Stomach smooth muscle (tissue), 2 donors: ENCODE measurements around the gene BUD23.
"Not testable (repeated sequence)": the region's sequence is repeated elsewhere in the genome, so short reads cannot be mapped to it uniquely, and the experiment has no call there.

Source experiments
- H3K27ac ChIP-seq: one replicate; pipeline ENCODE4 v1.7.0; 2013; ENCODE audit warnings: mild to moderate bottlenecking, low read length, inconsistent platforms
- H3K27me3 ChIP-seq, 2 donors: one replicate each; pipeline ENCODE4 v1.7.0; 2013; ENCODE audit warnings: low read length in 2 of 2; ENCODE audit not compliant: insufficient read depth in 2 of 2, control insufficient read depth in 1 of 2
- H3K36me3 ChIP-seq, 2 donors: one replicate each; pipeline ENCODE4 v1.7.0; 2013; ENCODE audit warnings: low read length in 2 of 2; ENCODE audit not compliant: control insufficient read depth in 2 of 2, insufficient read depth in 2 of 2
- H3K4me1 ChIP-seq: one replicate; pipeline ENCODE4 v1.7.0; 2013; ENCODE audit warnings: low read length; ENCODE audit not compliant: control insufficient read depth, insufficient read depth
- H3K4me3 ChIP-seq, 2 donors: one replicate each; pipeline ENCODE4 v1.7.0; 2013; ENCODE audit warnings: low read length in 2 of 2
- H3K9ac ChIP-seq, 2 donors: one replicate each; pipeline ENCODE4 v1.7.0; 2013; ENCODE audit warnings: low read length in 2 of 2, mild to moderate bottlenecking in 1 of 2
- H3K9me3 ChIP-seq, 2 donors: one replicate each; pipeline ENCODE4 v1.7.0; 2013; ENCODE audit warnings: low read length in 2 of 2; ENCODE audit not compliant: control insufficient read depth in 2 of 2
- donor health status: healthy.
- donor health status: Pancreatic carcinoma.

BUD23 gene

DNA sequence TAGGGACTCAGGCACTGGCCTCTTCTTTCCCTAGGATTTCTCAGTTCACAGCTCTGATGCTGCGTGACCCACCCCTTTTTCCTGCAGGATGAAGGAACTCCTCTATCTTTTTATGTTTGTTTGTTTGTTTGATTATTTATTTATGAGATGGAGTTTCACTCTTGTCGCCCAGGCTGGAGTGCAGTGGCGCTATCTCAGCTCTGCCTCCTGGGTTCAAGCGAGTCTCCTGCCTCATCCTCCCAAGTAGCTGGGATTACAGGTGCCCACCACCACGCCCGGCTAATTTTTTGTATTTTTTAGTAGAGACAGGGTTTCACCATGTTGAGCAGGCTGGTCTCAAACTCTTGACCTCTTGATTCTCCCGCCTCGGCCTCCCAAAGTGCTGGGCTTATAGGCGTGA is 37.0 kb downstream of the BUD23 start:
- H3K27ac ChIP-seq = peak overlapping the region; percentile 41

DNA sequence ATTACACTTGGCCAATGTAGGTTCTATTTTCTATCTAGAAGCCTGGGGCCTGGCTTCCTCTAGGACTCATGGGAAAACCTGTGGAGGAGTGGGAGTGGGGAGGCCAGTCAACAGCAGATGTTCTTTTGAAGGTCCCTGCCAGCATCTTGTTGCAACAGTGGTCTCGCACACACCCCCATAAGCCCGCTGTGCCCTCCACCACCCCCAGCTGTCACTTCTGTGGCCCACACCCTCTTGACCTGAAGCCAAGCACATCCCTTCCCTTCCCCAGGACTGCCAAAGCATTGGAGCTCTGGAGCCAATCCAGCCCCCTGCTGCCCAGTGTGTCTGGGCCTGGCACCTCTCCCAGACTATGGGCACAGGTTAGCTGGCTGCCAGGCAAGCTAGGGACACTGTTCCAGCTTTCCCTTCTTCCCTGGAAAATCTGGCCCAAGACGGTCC is 38.0 kb downstream of the BUD23 start:
- H3K36me3 ChIP-seq = no peaks in the 10 kb centered on the region
- H3K9ac ChIP-seq = no peak overlapping the region
- H3K4me1 ChIP-seq = peaks cover 37% of the 10 kb centered on the region
- H3K9me3 ChIP-seq = no peaks in the 10 kb centered on the region
- no peak overlapping the region for H3K4me3 ChIP-seq
- H3K27ac ChIP-seq = peak overlapping the region; percentile 58
- peaks cover 0 to 3% of the 10 kb centered on the region in 2 donors for H3K27me3 ChIP-seq

More for the DNA sequence above, 37.0 kb downstream of the BUD23 start:
- not testable (repeated sequence) for H3K9ac ChIP-seq, H3K4me3 ChIP-seq, H3K9me3 ChIP-seq, H3K36me3 ChIP-seq, H3K27me3 ChIP-seq
- peaks cover 47% of the 10 kb centered on the region for H3K4me1 ChIP-seq

DNA sequence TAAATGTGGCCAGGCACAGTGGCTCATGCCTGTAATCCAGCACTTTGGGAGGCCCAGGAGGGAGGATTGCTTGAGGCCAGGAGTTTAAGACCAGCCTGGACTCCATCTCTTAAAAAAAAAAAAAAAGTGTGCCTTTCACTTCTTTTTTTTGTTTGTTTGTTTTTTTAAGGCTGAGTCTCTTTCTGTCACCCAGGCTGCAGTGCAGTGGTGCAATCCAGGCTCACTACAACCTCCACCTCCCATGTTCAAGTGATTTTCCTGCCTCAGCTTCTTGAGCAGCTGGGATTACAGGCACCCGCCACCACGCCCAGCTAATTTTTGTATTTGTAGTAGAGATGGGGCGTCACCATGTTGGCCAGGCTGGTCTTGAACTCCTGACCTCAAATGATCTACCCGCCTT is 38.8 kb downstream of the BUD23 start:
- H3K9me3 ChIP-seq, H3K27me3 ChIP-seq, H3K9ac ChIP-seq, H3K4me3 ChIP-seq, H3K36me3 ChIP-seq: not testable (repeated sequence)
- Histone ChIP-seq H3K27ac (peak overlapping the region; percentile 58), H3K4me1 (peaks cover 31% of the 10 kb centered on the region)

DNA sequence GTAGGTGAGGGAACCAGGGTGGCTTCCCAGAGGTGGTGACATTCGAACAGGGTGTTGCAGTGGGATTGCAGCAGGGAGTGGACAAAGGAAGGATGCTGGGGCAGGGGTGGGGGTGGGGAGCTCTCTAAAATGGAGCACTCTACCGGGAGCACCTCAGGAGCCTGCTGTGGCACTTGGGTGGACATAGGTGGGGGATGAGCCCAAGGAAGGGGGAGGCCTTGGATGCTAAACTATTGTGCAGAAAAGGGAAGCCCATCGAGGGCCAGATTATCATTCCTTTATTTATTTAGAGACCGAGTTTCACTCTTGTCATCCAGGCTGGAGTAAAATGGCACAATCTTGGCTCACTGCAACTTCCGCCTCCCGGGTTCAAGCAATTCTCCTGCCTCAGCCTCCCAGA is 39.4 kb downstream of the BUD23 start:
- H3K27ac ChIP-seq = no peak overlapping the region

DNA sequence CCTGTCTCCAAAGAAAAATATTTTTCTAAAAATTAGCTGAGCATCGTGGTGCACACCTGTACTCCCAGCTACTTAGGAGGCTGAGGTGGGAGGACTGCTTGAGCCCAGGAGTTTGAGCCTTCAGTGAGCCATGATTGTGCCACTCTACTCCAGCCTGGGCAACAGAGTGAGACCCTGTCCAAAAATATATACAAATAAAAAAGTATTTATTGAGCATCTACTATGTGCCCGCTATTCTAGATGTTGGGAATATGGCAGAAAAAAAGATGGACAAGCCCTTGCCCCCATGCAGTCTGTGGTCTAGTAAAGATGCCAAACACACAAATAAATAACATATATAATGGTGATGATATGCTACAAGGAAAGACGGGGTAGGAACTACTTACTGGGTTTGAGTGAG is 40.4 kb downstream of the BUD23 start:
- Histone ChIP-seq H3K9ac (no peak overlapping the region), H3K9me3 (no peaks in the 10 kb centered on the region), H3K27me3 (peaks cover 3 to 5% of the 10 kb centered on the region in 2 donors), H3K4me1 (peaks cover 14% of the 10 kb centered on the region), H3K36me3 (no peaks in the 10 kb centered on the region), H3K27ac (no peak overlapping the region), H3K4me3 (no peak overlapping the region)

More for the DNA sequence above, 39.4 kb downstream of the BUD23 start:
- Histone ChIP-seq H3K4me1 (peaks cover 25% of the 10 kb centered on the region), H3K27me3 (peaks cover 3 to 5% of the 10 kb centered on the region in 2 donors), H3K4me3 (no peak overlapping the region), H3K36me3 (no peaks in the 10 kb centered on the region), H3K9me3 (no peaks in the 10 kb centered on the region), H3K9ac (no peak overlapping the region)

DNA sequence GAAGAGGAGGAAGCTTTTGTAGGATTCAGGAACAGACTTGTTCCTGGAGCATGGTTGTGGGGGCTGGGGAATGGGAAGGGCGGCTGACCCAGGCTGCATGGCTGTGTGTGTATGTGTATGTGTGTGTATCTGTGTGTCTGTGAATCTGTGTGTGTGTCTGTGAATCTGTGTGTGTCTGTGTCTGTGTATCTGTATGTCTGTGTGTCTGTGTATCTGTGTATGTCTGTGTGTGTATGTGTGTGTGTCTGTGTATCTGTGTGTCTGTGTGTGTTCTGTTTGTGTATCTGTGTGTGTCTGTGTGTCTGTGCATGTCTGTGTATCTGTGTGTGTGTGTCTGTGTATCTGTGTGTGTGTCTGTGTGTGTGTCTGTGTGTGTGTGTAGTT is 42.7 kb downstream of the BUD23 start:
- H3K4me3 ChIP-seq = no peak overlapping the region
- no peak overlapping the region for H3K27ac ChIP-seq
- no peaks in the 10 kb centered on the region for H3K9me3 ChIP-seq
- peaks cover 3 to 5% of the 10 kb centered on the region in 2 donors for H3K27me3 ChIP-seq
- H3K4me1 ChIP-seq = peaks cover 8% of the 10 kb centered on the region
- no peak overlapping the region for H3K9ac ChIP-seq
- H3K36me3 ChIP-seq = no peaks in the 10 kb centered on the region

DNA sequence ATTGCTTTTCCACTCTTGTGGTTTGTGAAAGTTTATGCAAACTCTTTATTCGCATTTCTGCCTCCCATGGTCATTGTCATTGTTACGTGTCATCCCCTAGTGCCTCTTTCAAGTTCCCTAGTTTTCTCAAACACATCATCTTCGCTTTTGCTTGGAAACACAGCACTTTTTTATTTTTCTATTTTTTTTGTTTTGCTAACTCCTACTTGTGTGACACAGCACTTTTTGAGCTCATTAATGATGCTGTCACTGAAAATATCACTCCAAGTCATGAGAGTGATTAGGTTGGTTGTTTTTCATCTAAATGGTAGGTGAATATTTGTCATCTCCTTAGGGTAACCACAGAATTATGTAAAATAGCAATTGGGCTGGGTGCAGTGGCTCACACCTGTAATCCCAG is 44.6 kb downstream of the BUD23 start:
- no peak overlapping the region for H3K9ac ChIP-seq
- H3K4me3 ChIP-seq = no peak overlapping the region

DNA sequence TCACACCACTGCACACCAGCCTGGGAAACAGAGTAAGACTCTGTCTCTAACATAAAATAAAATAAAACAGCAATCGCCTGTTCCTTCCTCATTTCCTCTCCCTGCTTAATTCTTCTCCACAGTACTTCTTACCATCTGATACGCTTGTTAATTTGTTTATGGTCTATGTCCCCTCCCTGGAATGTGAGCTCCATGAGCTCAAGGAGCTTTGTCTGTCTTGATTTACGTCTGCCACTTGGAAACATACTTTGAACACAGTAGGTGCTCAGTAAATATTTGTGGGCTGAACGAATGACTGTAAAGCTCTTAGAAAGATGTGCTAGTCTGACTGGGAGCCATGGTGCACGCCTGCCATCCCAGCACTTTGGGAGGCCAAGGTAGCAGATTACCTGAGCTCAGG is 45.2 kb downstream of the BUD23 start:
- Histone ChIP-seq H3K9me3 (no peaks in the 10 kb centered on the region), H3K4me3 (no peak overlapping the region), H3K9ac (no peak overlapping the region), H3K4me1 (no peaks in the 10 kb centered on the region), H3K27ac (no peak overlapping the region), H3K36me3 (no peaks in the 10 kb centered on the region), H3K27me3 (peaks cover 3 to 5% of the 10 kb centered on the region in 2 donors)

More for the DNA sequence above, 44.6 kb downstream of the BUD23 start:
- no peak overlapping the region for H3K27ac ChIP-seq
- H3K4me1 ChIP-seq = no peaks in the 10 kb centered on the region
- no peaks in the 10 kb centered on the region for H3K36me3 ChIP-seq
- no peaks in the 10 kb centered on the region for H3K9me3 ChIP-seq
- H3K27me3 ChIP-seq = peaks cover 3 to 5% of the 10 kb centered on the region in 2 donors

DNA sequence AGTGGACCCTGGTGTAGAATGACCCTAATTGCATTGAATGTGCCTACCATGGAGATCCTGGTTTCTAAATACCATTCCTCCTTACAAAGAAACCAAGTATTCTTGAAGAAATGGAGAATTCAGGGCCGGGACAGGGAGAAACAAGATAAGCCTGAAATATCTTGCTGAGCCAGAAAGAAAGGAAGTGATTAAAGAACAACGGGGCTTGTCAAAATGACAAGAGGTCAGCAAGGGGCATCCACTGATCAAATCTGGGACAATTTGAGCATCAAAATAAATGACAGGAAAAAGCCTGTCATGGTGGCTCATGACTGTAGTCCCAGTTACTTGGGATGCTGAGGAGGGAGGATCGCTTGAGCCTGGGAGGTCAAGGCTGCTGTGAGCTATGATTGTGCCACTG is 47.1 kb downstream of the BUD23 start:
- Histone ChIP-seq H3K27me3 (peaks cover 3 to 5% of the 10 kb centered on the region in 2 donors), H3K36me3 (no peaks in the 10 kb centered on the region), H3K4me1 (no peaks in the 10 kb centered on the region), H3K9me3 (no peaks in the 10 kb centered on the region), H3K27ac (no peak overlapping the region), H3K9ac (no peak overlapping the region), H3K4me3 (no peak overlapping the region)

DNA sequence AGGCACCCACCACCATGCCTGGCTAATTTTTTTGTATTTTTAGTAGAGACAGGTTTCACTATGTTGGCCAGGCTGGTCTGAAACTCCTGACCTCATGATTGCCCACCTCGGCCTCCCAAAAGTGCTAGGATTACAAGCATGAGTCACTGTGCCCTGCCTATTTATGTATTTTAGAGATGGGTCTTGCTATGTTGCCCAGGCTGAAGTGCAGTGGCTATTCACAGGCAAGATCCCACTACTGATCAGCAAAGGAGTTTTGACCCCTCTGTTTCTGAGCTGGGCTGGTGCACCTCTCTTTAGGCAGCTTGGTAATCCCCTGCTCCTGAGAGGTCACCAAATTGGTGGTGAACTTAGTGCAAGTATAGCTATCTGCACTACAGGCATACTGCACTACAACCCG is 49.0 kb downstream of the BUD23 start:
- no peak overlapping the region for H3K27ac ChIP-seq

DNA sequence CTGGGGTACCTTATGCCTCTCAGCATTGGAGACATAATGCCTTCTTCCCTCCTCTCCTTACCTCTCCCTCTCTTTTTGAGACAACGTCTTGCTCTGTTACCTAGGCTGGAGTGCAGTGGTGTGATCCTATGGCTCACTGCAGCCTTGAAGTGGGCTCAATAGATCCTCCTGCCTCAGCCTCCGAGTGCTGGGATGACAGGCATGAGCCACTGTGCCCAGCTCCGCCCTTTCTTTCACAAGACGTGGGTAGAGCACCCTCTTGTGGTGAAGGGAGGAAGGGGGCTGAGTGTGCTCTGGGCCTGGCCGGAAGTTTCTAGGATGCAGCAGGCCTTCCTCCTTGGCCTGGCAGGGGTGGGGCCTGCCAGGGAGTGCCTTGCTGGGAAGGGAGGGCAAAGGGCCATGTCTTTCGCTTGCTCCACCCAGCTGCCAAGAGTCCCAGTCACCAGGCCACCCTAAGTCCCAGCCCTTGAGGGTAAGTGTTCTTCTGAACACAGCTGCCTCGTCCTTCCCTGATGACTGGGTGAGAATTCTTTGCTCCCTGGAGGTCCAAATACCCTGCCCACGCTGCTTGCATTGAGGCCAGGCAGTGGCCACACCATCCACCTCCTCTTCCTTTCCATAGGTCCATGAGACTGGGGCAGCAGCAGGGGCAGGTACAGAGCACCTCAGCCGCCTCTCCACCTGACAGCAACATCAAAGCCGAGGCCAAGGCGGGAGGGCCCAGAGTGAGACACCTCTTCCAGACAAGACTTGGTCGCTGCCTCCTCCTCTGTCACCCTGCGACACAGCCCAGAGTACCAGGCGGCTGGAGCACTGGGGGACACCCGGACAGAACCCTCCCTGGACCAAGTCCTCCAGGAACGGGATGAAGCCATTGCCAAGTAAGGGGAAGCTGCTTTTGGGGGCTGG is 51.5 kb downstream of the BUD23 start:
- Histone ChIP-seq H3K27me3 (no peaks in the 10 kb centered on the region), H3K4me3 (no peak overlapping the region), H3K27ac (no peak overlapping the region), H3K36me3 (peaks cover 2 to 9% of the 10 kb centered on the region in 2 donors), H3K4me1 (peaks cover 19% of the 10 kb centered on the region), H3K9ac (no peak overlapping the region), H3K9me3 (no peaks in the 10 kb centered on the region)

More for the DNA sequence above, 49.0 kb downstream of the BUD23 start:
- Histone ChIP-seq H3K27me3 (no peaks in the 10 kb centered on the region), H3K4me1 (peaks cover 2% of the 10 kb centered on the region), H3K36me3 (peaks cover 2 to 9% of the 10 kb centered on the region in 2 donors), H3K9ac (no peak overlapping the region), H3K4me3 (no peak overlapping the region), H3K9me3 (no peaks in the 10 kb centered on the region)
